Measurements from ENCODE around the gene ZNF263.

ZNF263 gene

GRCh38 chr16:3282730-3283542, at the start of gene ZNF263:
Gene ZNF263, plus strand, starts transcription at chr16:3283491. Its CDS starts 328 bp downstream, at chr16:3283819.
- DNase-seq = peak; percentile 89

- no peak for DNase-seq
Observed at GRCh38 chr16:3234543-3234856, 48.8 kb upstream of the ZNF263 start.

- peak; percentile 92 for DNase-seq
Observed at GRCh38 chr16:3234857-3235561, 48.3 kb upstream of the ZNF263 start, which contains the start of gene ZNF200. Gene ZNF200, minus strand, starts transcription at chr16:3235158. Its CDS starts 1,403 bp downstream, at chr16:3233755.

- peak; percentile 50 for DNase-seq
Observed at GRCh38 chr16:3235856-3236669, 47.2 kb upstream of the ZNF263 start.

GRCh38 chr16:3241761-3242160, 41.5 kb upstream of the ZNF263 start:
- DNase-seq = no peak

GRCh38 chr16:3242709-3243108, 40.6 kb upstream of the ZNF263 start:
- no peak for DNase-seq

- no peak for DNase-seq
Observed at GRCh38 chr16:3243882-3244281, 39.4 kb upstream of the ZNF263 start.

- DNase-seq = no peak
Observed at GRCh38 chr16:3246002-3246401, 37.3 kb upstream of the ZNF263 start.

- no peak for DNase-seq
Observed at GRCh38 chr16:3246876-3247275, 36.4 kb upstream of the ZNF263 start.

GRCh38 chr16:3248596-3248995, 34.7 kb upstream of the ZNF263 start:
- DNase-seq = no peak

GRCh38 chr16:3249020-3249419, 34.3 kb upstream of the ZNF263 start:
- no peak for DNase-seq

GRCh38 chr16:3249451-3249850, 33.8 kb upstream of the ZNF263 start:
- DNase-seq = no peak

GRCh38 chr16:3252967-3253366, 30.3 kb upstream of the ZNF263 start:
- DNase-seq = no peak

- no peak for DNase-seq
Observed at GRCh38 chr16:3254309-3254708, 29.0 kb upstream of the ZNF263 start.

- DNase-seq = no peak
Observed at GRCh38 chr16:3256146-3256865, 27.0 kb upstream of the ZNF263 start, which contains the start of gene MEFV. Gene MEFV, minus strand, starts transcription at chr16:3256633. Its CDS starts 46 bp downstream, at chr16:3256587.

- DNase-seq = no peak
Observed at GRCh38 chr16:3256866-3257465, 26.3 kb upstream of the ZNF263 start.

GRCh38 chr16:3259836-3260235, 23.5 kb upstream of the ZNF263 start:
- no peak for DNase-seq

- DNase-seq = no peak
Observed at GRCh38 chr16:3262517-3262916, 20.8 kb upstream of the ZNF263 start.

GRCh38 chr16:3264137-3265036, 18.9 kb upstream of the ZNF263 start:
- DNase-seq = peak; percentile 96

- no peak for DNase-seq
Observed at GRCh38 chr16:3266873-3267537, 16.3 kb upstream of the ZNF263 start.

GRCh38 chr16:3268294-3268693, 15.0 kb upstream of the ZNF263 start:
- DNase-seq = no peak
